ENCODE results near the gene CEMIP. TPM values are rescaled to one million over a fixed set of nuclear protein-coding genes. Genes with fewer than 3 reads are reported as not detected.

The CEMIP gene
- total RNA-seq, 1 donor from 2014 or later = 5.3 TPM

DNA sequence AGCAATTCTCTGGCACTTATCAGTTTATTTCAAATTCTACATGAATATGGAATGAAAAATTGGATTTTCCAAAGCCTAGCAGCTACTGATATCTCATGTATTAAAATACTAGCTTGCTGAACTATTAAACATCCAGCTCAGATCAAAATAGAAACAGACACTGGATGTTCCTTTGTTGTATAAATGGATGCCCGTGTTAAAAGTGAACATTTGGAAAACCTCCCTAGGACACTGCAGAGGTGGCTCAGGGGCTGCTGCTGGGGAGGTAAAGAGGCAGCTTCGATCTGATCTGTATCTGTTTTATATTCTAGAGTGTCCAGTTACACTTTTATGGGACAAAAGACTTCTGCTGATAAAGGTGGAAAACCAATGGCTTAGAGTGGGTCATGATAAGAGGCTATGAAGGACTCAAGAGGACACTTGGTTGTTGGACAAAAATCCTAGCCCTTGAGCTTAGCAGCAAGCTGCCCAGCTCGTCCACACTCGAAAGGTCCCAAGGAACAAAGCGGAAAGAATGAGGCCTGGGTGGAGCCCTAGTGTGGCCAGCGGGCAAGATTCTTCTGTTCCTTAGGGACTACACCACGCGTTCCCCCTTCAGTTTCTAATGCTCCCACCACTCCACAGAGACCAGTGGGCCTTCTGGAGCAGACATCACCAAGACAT lies 200.5 kb downstream of the CEMIP start:
- TF ChIP-seq, protein P1, sequence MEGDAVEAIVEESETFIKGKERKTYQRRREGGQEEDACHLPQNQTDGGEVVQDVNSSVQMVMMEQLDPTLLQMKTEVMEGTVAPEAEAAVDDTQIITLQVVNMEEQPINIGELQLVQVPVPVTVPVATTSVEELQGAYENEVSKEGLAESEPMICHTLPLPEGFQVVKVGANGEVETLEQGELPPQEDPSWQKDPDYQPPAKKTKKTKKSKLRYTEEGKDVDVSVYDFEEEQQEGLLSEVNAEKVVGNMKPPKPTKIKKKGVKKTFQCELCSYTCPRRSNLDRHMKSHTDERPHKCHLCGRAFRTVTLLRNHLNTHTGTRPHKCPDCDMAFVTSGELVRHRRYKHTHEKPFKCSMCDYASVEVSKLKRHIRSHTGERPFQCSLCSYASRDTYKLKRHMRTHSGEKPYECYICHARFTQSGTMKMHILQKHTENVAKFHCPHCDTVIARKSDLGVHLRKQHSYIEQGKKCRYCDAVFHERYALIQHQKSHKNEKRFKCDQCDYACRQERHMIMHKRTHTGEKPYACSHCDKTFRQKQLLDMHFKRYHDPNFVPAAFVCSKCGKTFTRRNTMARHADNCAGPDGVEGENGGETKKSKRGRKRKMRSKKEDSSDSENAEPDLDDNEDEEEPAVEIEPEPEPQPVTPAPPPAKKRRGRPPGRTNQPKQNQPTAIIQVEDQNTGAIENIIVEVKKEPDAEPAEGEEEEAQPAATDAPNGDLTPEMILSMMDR (IDR thresholded peaks at IDR 0.05; ENCODE audit: insufficient read depth, low read length, severe bottlenecking) = no peak
- H3K4me3 ChIP-seq (ENCODE audit: low read depth, low read length) = no peak overlapping the region
- H3K27me3 ChIP-seq (ENCODE audit: control insufficient read depth, insufficient read depth, low read length) = no peaks in the 10 kb centered on the region
- no peak for DNase-seq (ENCODE audit: low read depth)
- peak; percentile 84 for FAIRE-seq
- peaks cover 4% of the 10 kb centered on the region for H3K36me3 ChIP-seq (ENCODE audit: control insufficient read depth, insufficient read depth, low read length)

DNA sequence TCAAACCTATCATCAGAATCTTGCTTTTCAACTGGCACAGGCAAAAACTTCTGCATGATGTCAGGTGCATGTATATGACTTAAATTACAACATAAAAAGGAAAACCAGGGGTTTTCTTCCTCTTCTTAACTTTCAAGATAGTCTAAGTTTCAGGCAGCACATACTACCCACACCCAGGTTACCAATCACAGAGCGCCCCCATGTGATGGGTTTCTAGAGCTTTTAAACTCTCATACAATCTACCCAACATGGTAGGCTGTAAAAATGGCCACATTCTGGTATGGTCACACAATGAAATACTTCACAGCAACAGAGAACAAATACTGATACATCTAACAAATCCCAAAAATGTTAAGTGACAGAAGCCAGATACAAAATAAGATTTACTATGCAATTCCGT lies 203.0 kb downstream of the CEMIP start:
- no peak for FAIRE-seq
- TF ChIP-seq, protein P1 (IDR thresholded peaks at IDR 0.05; ENCODE audit: insufficient read depth, low read length, severe bottlenecking) = no peak
- Histone ChIP-seq H3K36me3 (ENCODE audit: control insufficient read depth, insufficient read depth, low read length) (peaks cover 6% of the 10 kb centered on the region), H3K4me3 (ENCODE audit: low read depth, low read length) (no peak overlapping the region), H3K27me3 (ENCODE audit: control insufficient read depth, insufficient read depth, low read length) (no peaks in the 10 kb centered on the region)
- DNase-seq (ENCODE audit: low read depth) = no peak

DNA sequence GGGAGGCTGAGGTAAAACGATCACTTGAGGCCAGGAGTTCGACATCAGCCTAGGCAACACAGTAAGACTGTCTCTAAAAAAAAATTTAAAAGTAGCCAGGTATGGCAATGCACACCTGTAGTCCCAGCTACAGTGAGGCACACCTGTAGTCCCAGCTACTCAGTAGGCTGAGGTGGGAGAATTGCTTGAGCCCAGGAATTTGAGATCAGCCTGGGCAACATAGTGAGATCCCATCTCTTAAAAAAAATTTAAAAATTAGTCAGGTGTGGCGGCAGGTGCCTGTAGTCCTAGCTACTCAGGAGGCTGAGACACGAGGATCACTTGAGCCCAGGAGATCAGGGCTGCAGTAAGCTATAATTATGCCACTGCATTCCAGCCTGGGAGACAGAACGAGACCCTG lies 203.7 kb downstream of the CEMIP start:
- no peaks in the 10 kb centered on the region for H3K27me3 ChIP-seq (ENCODE audit: control insufficient read depth, insufficient read depth, low read length)
- peaks cover 6% of the 10 kb centered on the region for H3K36me3 ChIP-seq (ENCODE audit: control insufficient read depth, insufficient read depth, low read length)
- DNase-seq (ENCODE audit: low read depth) (no peak), FAIRE-seq (no peak)
- H3K4me3 ChIP-seq (ENCODE audit: low read depth, low read length) = no peak overlapping the region
- TF ChIP-seq, protein P1 (IDR thresholded peaks at IDR 0.05; ENCODE audit: insufficient read depth, low read length, severe bottlenecking) = no peak

DNA sequence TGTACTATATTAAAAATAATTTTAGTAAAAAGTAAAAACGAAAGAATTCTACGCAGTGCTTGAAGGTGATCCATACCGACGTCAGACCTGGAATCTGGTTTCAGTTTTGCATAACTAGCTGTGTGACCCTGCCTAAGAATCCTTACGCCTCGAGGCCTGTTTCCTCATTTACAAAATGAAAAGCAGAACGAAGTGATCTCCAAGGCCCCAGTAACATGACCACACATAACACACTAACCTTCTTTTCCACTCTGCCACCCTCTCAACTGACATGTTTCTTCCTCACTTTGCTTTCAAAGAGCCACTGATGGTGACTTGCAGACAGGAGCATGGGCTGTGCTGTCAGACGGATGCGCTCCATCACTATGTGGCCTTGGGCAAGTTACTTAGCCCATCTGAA lies 205.7 kb downstream of the CEMIP start:
- FAIRE-seq (peak; percentile 50), DNase-seq (ENCODE audit: low read depth) (no peak)
- TF ChIP-seq, protein P1 (IDR thresholded peaks at IDR 0.05; ENCODE audit: insufficient read depth, low read length, severe bottlenecking) = no peak
- H3K4me3 ChIP-seq (ENCODE audit: low read depth, low read length) = no peak overlapping the region
- H3K27me3 ChIP-seq (ENCODE audit: control insufficient read depth, insufficient read depth, low read length) = no peaks in the 10 kb centered on the region
- H3K36me3 ChIP-seq (ENCODE audit: control insufficient read depth, insufficient read depth, low read length) = peaks cover 3% of the 10 kb centered on the region

DNA sequence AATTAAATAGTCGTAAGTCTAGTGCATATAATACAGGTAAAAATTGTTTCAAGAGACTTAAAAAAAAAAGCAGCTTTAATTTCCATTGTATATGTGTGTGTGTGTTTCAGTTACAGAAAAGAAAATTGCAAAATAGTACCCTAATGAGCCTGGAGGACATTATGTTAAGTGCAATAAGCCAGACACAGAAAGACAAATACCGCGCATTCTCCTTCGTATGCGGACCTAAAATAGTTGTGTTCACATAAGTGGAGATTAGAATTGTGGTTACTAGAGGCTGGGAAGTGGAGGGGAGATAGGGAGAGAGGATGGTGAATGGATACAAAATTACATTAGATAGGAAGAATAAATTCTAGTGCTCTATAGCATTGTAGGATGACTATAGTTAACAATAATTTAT lies 206.8 kb downstream of the CEMIP start:
- FAIRE-seq (no peak), DNase-seq (ENCODE audit: low read depth) (no peak)
- Histone ChIP-seq H3K4me3 (ENCODE audit: low read depth, low read length) (no peak overlapping the region), H3K36me3 (ENCODE audit: control insufficient read depth, insufficient read depth, low read length) (peaks cover 2% of the 10 kb centered on the region), H3K27me3 (ENCODE audit: control insufficient read depth, insufficient read depth, low read length) (no peaks in the 10 kb centered on the region)
- TF ChIP-seq, protein P1 (IDR thresholded peaks at IDR 0.05; ENCODE audit: insufficient read depth, low read length, severe bottlenecking) = no peak

DNA sequence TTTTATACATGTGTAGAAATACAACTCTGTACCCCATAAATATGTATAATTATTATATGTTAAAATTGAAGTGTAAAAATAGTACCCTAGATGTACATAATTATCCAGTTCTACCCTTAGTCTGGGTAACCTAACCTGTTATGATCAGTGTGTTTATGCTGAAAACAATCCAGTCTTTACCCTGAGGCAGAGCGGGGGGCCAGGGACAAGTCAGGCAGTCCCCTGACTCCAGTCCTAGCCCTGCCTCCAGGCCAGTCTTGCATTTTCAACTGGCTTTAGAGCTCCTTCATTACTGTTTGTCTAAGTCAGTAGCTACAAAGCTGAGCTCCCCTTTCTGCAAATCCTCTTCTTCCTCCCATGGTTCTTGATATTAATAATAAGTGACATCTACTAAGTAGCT lies 207.3 kb downstream of the CEMIP start:
- TF ChIP-seq, protein P1 (IDR thresholded peaks at IDR 0.05; ENCODE audit: insufficient read depth, low read length, severe bottlenecking) = no peak
- no peak overlapping the region for H3K4me3 ChIP-seq (ENCODE audit: low read depth, low read length)
- H3K27me3 ChIP-seq (ENCODE audit: control insufficient read depth, insufficient read depth, low read length) = no peaks in the 10 kb centered on the region
- no peak for DNase-seq (ENCODE audit: low read depth)
- peaks cover 2% of the 10 kb centered on the region for H3K36me3 ChIP-seq (ENCODE audit: control insufficient read depth, insufficient read depth, low read length)
- no peak for FAIRE-seq

Data from bronchial epithelial cell (primary cell).